Measurements from ENCODE around the gene CEPT1. TPM values are rescaled to one million over a fixed set of nuclear protein-coding genes. Genes with fewer than 3 reads are reported as not detected.

The CEPT1 gene
- total and polyA plus RNA-seq, 10 of the 15 experiments (the other 5 are each of a cell fraction or from before 2014, with no cell fraction given): 29.4 to 77.9 (median 54.8) TPM

DNA sequence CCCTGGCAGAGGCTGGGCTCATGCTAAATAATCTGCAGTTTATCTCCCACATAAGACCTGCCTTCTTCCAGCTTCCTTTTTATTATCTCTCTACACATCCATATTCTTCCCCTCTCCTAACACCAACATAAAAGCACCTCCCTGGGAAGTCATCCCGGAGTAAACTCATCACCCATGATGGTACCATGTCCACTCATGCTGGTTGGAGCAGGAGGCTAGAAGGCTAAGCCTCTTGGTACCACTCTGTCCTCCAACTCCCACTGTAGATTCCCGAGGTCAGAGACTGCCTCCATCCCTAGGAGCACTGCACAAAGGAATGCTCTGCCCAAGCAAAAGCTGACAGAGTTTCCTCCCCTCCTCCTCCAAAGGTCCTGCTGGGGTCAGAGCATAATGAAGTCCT is 56.2 kb downstream of the CEPT1 start (continued):
- TF ChIP-seq, protein P1, sequence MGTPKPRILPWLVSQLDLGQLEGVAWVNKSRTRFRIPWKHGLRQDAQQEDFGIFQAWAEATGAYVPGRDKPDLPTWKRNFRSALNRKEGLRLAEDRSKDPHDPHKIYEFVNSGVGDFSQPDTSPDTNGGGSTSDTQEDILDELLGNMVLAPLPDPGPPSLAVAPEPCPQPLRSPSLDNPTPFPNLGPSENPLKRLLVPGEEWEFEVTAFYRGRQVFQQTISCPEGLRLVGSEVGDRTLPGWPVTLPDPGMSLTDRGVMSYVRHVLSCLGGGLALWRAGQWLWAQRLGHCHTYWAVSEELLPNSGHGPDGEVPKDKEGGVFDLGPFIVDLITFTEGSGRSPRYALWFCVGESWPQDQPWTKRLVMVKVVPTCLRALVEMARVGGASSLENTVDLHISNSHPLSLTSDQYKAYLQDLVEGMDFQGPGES (IDR thresholded peaks at IDR 0.05): no peak
- 0 out of 2 replicates have a peak, but pooled peaks have one; percentile 26 for TF ChIP-seq NR2F1 (conservative IDR thresholded peaks at IDR 0.05)
- TF ChIP-seq YY1 (IDR thresholded peaks at IDR 0.05; ENCODE audit: low read depth, low read length): no peak
- no peak for TF ChIP-seq YBX1 (IDR thresholded peaks at IDR 0.05)
- peak; percentile 67 for TF ChIP-seq POLR2AphosphoS5 (IDR thresholded peaks at IDR 0.05; ENCODE audit: low read length)

GRCh38 chr1:111197598-111198284 is 57.7 kb downstream of the CEPT1 start:
- peaks cover 99% of the 10 kb centered on the region for H3K79me2 ChIP-seq (ENCODE audit: control insufficient read depth, insufficient read depth, low read length)
- DNase-seq (ENCODE audit: low read depth, low spot score): no peak
- ChIA-PET SMC1A (ENCODE audit: uncharacterized antibody, unreplicated experiment) (interaction anchor here (0.9 to 8.7 kb wide), 18 partner anchors 13 to 250 kb away, joined by 3 to 284 read pairs (median 4); no protein-coding TSS in a partner anchor), POLR2A (interaction anchor here (0.9 to 12.8 kb wide), 14 partner anchors 10 to 156 kb away, joined by 3 to 371 read pairs (median 6); no protein-coding TSS in a partner anchor), RAD21 (ENCODE audit: unreplicated experiment) (interaction anchor here (1.1 to 15.0 kb wide), 10 partner anchors 10 to 167 kb away, joined by 3 to 542 read pairs (median 8); no protein-coding TSS in a partner anchor), CTCF (interaction anchor here (1.0 to 14.9 kb wide), 12 partner anchors 9 to 204 kb away, joined by 3 to 239 read pairs (median 4); no protein-coding TSS in a partner anchor)
- H3K4me3 ChIP-seq: peak overlapping the region; percentile 73
- no TSS peak for BruUV-seq (replicated peaks)
- in situ Hi-C loops (cut with MboI) (no loop called here), intact Hi-C loops (cut with micrococcal nuclease; ENCODE audit: unreplicated experiment) (loop anchor here (5.0 kb wide), 1 partner anchor 165 kb away; no protein-coding TSS in a partner anchor)
- peak; percentile 28 for ATAC-seq
- no peaks in the 10 kb centered on the region for H3K27me3 ChIP-seq (replicated peaks in 1 of 2; ENCODE audit: control insufficient read depth in 2 of 2, insufficient read depth in 2 of 2, low read length in 1 of 2)
- H3K4me1 ChIP-seq (ENCODE audit: control insufficient read depth, insufficient read depth, low read length): peaks cover 40% of the 10 kb centered on the region
- H4K20me1 ChIP-seq (ENCODE audit: control insufficient read depth, insufficient read depth): no peaks in the 10 kb centered on the region
- 47% methylated on average over 6 of the region's 6 CpGs for WGBS (ENCODE audit: insufficient coverage, insufficient replicate concordance, low lambda C conversion rate, missing lambda C conversion rate)
- peaks cover 17 to 21% of the 10 kb centered on the region in 2 experiments; a peak in 3 of 4 replicates for H3K36me3 ChIP-seq (ENCODE audit: control insufficient read depth in 2 of 2, insufficient read depth in 2 of 2, low read length in 1 of 2)
- H3K9ac ChIP-seq (ENCODE audit: control insufficient read depth, insufficient read depth, low read length): peak overlapping the region; percentile 93
- no peak overlapping the region for H2AFZ ChIP-seq (ENCODE audit: control insufficient read depth, low read depth, low read length)
- H3K9me3 ChIP-seq (replicated peaks; ENCODE audit: control insufficient read depth, insufficient read depth, low read length): no peaks in the 10 kb centered on the region
- peak overlapping the region; percentile 99 for H3K4me2 ChIP-seq (ENCODE audit: control insufficient read depth, insufficient read depth)
- H3K27ac ChIP-seq (ENCODE audit: control insufficient read depth, insufficient read depth): peak overlapping the region; percentile 92
- FAIRE-seq: no peak
- peak; percentile 71 for TF ChIP-seq YY1 (IDR thresholded peaks at IDR 0.05; ENCODE audit: low read depth, low read length)
- no peak for TF ChIP-seq KAT2A (conservative IDR thresholded peaks at IDR 0.05; ENCODE audit: control insufficient read depth, low read depth, low read length)
- peak; percentile 26; the same call in 1 of the 2 replicates for TF ChIP-seq SMC3 (IDR thresholded peaks at IDR 0.05; ENCODE audit: borderline replicate concordance, low read length)
- no peak for TF ChIP-seq TCF12 (IDR thresholded peaks at IDR 0.05; ENCODE audit: low read depth, low read length)
- TF ChIP-seq EED (IDR thresholded peaks at IDR 0.05; ENCODE audit: low read depth): no peak
- TF ChIP-seq ZNF207 (IDR thresholded peaks at IDR 0.05; ENCODE audit: borderline replicate concordance): 0 out of 2 replicates have a peak, but pooled peaks have one; percentile 15
- no peak for TF ChIP-seq SIN3A (IDR thresholded peaks at IDR 0.05; ENCODE audit: low read depth, low read length)
- 0 out of 2 replicates have a peak, but pooled peaks have one; percentile 13 for TF ChIP-seq IKZF1 (conservative IDR thresholded peaks at IDR 0.05)
- TF ChIP-seq, protein P2, sequence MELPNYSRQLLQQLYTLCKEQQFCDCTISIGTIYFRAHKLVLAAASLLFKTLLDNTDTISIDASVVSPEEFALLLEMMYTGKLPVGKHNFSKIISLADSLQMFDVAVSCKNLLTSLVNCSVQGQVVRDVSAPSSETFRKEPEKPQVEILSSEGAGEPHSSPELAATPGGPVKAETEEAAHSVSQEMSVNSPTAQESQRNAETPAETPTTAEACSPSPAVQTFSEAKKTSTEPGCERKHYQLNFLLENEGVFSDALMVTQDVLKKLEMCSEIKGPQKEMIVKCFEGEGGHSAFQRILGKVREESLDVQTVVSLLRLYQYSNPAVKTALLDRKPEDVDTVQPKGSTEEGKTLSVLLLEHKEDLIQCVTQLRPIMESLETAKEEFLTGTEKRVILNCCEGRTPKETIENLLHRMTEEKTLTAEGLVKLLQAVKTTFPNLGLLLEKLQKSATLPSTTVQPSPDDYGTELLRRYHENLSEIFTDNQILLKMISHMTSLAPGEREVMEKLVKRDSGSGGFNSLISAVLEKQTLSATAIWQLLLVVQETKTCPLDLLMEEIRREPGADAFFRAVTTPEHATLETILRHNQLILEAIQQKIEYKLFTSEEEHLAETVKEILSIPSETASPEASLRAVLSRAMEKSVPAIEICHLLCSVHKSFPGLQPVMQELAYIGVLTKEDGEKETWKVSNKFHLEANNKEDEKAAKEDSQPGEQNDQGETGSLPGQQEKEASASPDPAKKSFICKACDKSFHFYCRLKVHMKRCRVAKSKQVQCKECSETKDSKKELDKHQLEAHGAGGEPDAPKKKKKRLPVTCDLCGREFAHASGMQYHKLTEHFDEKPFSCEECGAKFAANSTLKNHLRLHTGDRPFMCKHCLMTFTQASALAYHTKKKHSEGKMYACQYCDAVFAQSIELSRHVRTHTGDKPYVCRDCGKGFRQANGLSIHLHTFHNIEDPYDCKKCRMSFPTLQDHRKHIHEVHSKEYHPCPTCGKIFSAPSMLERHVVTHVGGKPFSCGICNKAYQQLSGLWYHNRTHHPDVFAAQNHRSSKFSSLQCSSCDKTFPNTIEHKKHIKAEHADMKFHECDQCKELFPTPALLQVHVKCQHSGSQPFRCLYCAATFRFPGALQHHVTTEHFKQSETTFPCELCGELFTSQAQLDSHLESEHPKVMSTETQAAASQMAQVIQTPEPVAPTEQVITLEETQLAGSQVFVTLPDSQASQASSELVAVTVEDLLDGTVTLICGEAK (IDR thresholded peaks at IDR 0.05; ENCODE audit: borderline replicate concordance): no peak
- TF ChIP-seq NR2C2 (IDR thresholded peaks at IDR 0.05; ENCODE audit: borderline replicate concordance, control insufficient read depth, insufficient read length, low read depth): no peak
- TF ChIP-seq, protein P3, sequence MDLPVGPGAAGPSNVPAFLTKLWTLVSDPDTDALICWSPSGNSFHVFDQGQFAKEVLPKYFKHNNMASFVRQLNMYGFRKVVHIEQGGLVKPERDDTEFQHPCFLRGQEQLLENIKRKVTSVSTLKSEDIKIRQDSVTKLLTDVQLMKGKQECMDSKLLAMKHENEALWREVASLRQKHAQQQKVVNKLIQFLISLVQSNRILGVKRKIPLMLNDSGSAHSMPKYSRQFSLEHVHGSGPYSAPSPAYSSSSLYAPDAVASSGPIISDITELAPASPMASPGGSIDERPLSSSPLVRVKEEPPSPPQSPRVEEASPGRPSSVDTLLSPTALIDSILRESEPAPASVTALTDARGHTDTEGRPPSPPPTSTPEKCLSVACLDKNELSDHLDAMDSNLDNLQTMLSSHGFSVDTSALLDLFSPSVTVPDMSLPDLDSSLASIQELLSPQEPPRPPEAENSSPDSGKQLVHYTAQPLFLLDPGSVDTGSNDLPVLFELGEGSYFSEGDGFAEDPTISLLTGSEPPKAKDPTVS (IDR thresholded peaks at IDR 0.05; ENCODE audit: low read depth, low read length): no peak

Data from GM12878 (cell line).